ACC112 (cell line): ENCODE data around the gene ADCY7.

Experiments
- H2AFZ ChIP-seq: fragments of 200-600 bp; sonication (generic); one replicate; pipeline ENCODE4 v1.6.0; 2017; ENCODE audit warnings: antibody characterized with exemption, low read length; ENCODE audit not compliant: unreplicated experiment
- H3K27ac ChIP-seq: fragments of 200-600 bp; sonication (generic); 2 replicates; pipeline ENCODE4 v1.5.1; 2014; ENCODE audit warnings: low read depth, mild to moderate bottlenecking, antibody characterized with exemption, low read length, moderate library complexity
- H3K27me3 ChIP-seq: fragments of 200-600 bp; sonication (generic); 2 replicates; pipeline ENCODE4 v1.6.1; 2014; ENCODE audit warnings: mild to moderate bottlenecking, antibody characterized with exemption, low read length, moderate library complexity, mixed read lengths; ENCODE audit not compliant: insufficient read depth
- H3K36me3 ChIP-seq: fragments of 200-600 bp; sonication (generic); 2 replicates; pipeline ENCODE4 v1.6.1; 2016; ENCODE audit warnings: mild to moderate bottlenecking, antibody characterized with exemption, low read length, moderate library complexity, mixed read lengths; ENCODE audit not compliant: insufficient read depth
- H3K4me1 ChIP-seq: fragments of 200-600 bp; sonication (generic); one replicate; pipeline ENCODE4 v1.6.1; 2016; ENCODE audit warnings: low read length, mixed read lengths; ENCODE audit not compliant: insufficient read depth, unreplicated experiment, control insufficient read depth
- H3K4me3 ChIP-seq: fragments of 200-600 bp; sonication (generic); 2 replicates; pipeline ENCODE4 v1.5.1; 2014; ENCODE audit warnings: mild to moderate bottlenecking, low read depth, low read length
- H3K79me2 ChIP-seq: fragments of 200-600 bp; sonication (generic); one replicate; pipeline ENCODE4 v1.6.0; 2016; ENCODE audit warnings: low read length; ENCODE audit not compliant: control insufficient read depth, unreplicated experiment, insufficient read depth

The ADCY7 gene

DNA sequence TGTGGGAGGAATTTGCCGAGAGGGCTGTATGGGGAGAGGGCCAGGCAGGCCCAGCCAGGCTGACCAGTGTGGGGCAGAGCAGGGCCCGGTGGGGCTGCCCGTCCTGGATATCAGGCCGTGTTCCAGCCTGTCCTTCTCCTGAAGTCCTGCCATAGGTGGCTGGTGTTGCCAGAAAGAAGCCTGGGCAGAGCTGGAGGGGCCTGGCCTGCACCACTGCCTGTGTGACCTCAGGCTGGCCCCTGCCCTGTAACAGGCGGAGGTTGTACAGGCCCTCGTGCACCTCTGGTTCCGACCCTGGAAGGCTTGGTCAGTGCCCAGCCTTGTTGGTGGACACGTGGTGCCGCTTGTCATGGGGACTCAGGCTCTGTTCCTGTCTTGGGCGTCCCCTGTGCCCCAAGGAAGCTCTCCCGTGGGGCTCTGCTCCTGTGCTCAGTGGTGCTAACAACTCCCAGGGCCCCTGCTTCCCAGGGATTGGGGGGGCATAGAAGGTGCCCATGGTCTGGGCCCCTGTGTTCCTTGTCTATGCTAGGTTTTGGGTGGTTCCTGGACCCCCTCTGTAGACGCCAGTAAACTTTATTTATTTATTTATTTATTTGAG lies 33.3 kb downstream of the ADCY7 start:
- no peak overlapping the region for H2AFZ ChIP-seq
- H3K4me1 ChIP-seq: peaks cover 27% of the 10 kb centered on the region
- no peaks in the 10 kb centered on the region for H3K36me3 ChIP-seq
- H3K4me3 ChIP-seq: no peak overlapping the region
- H3K27me3 ChIP-seq: no peaks in the 10 kb centered on the region
- no peaks in the 10 kb centered on the region for H3K79me2 ChIP-seq
- no peak overlapping the region for H3K27ac ChIP-seq

DNA sequence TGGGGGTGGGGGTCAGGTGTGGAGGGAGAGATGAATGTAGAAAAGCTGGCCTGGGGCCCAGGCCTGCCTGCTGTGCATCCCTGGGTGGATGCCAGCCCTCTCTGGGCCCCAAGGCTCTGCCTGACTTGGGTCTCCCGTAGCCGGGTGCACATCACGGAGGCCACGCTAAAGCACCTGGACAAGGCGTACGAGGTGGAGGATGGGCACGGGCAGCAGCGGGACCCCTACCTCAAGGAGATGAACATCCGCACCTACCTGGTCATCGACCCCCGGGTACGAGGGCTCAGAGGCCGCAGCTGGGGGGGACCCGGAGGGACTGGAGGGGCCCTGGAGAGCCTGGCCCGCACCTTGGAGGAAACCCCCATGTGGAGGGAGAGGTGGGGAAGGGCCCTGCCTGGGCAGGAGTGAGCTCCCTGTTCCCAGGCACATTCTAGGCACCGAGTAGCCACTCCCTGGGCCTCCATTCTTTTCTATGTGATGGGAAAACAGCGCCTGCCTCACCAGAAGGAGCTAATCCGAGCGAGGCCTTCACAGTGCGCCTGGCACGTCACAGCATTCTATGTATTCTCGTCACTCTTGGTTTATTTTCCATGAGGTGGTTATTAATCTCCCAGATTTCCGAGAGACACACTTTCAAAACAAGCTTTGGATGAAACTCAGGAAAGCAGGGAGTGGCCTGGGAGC lies 34.7 kb downstream of the ADCY7 start:
- Histone ChIP-seq H3K4me3 (no peak overlapping the region), H3K79me2 (no peaks in the 10 kb centered on the region), H3K36me3 (no peaks in the 10 kb centered on the region), H3K4me1 (peaks cover 27% of the 10 kb centered on the region), H3K27ac (peak overlapping the region; percentile 61), H2AFZ (no peak overlapping the region), H3K27me3 (no peaks in the 10 kb centered on the region)

- no peaks in the 10 kb centered on the region for H3K79me2 ChIP-seq
- no peaks in the 10 kb centered on the region for H3K36me3 ChIP-seq
- no peaks in the 10 kb centered on the region for H3K27me3 ChIP-seq
- H3K4me3 ChIP-seq: no peak overlapping the region
- no peak overlapping the region for H2AFZ ChIP-seq
- H3K4me1 ChIP-seq: peaks cover 27% of the 10 kb centered on the region
- peak overlapping the region; percentile 61 for H3K27ac ChIP-seq
Observed at GRCh38 chr16:50301626-50302471, 35.5 kb downstream of the ADCY7 start.

- H2AFZ ChIP-seq: no peak overlapping the region
- no peak overlapping the region for H3K27ac ChIP-seq
- no peaks in the 10 kb centered on the region for H3K79me2 ChIP-seq
- no peaks in the 10 kb centered on the region for H3K27me3 ChIP-seq
- no peak overlapping the region for H3K4me3 ChIP-seq
- peaks cover 30% of the 10 kb centered on the region for H3K4me1 ChIP-seq
- no peaks in the 10 kb centered on the region for H3K36me3 ChIP-seq
Observed at GRCh38 chr16:50302472-50303005, 36.2 kb downstream of the ADCY7 start.

DNA sequence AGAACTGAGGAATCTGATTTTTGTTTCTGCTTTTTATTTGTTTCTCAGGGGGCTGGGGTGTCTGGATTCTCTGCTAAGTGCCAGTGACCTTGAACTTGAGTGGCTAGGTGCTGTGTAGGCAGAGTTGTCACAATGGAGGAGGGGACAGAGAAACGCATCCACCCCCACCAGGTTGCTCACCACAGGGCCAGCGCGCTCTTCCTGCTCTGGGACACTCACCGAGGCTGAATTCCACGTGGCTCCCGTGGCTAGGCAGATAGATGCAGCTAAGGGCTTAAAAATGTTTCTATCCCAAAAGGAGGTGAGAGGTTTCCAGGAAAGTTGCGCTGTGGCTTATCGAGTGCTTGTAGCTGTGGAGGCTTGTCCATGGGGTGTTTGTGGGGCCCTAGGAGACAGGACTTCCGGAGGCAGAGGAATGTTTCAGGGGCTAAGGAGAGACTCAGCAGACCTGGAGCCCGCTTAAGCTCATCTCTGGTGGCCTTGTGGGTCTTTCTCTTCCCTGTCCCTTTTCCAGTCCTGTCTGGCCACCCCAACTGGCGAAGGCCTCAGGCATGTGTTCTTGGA lies 36.8 kb downstream of the ADCY7 start:
- H3K36me3 ChIP-seq: no peaks in the 10 kb centered on the region
- H3K79me2 ChIP-seq: no peaks in the 10 kb centered on the region
- H3K27ac ChIP-seq: peak overlapping the region; percentile 36; the same call in 1 of the 2 replicates
- H3K4me1 ChIP-seq: peaks cover 33% of the 10 kb centered on the region
- no peak overlapping the region for H3K4me3 ChIP-seq
- no peak overlapping the region for H2AFZ ChIP-seq
- H3K27me3 ChIP-seq: no peaks in the 10 kb centered on the region

GRCh38 chr16:50303605-50304466 lies 37.5 kb downstream of the ADCY7 start:
- no peaks in the 10 kb centered on the region for H3K79me2 ChIP-seq
- H2AFZ ChIP-seq: no peak overlapping the region
- H3K4me1 ChIP-seq: peaks cover 33% of the 10 kb centered on the region
- H3K27ac ChIP-seq: peak overlapping the region; percentile 36; the same call in 1 of the 2 replicates
- H3K27me3 ChIP-seq: no peaks in the 10 kb centered on the region
- 0 out of 2 replicates have a peak, but pooled peaks cover 3% of the 10 kb centered on the region for H3K36me3 ChIP-seq
- no peak overlapping the region for H3K4me3 ChIP-seq

- no peaks in the 10 kb centered on the region for H3K27me3 ChIP-seq
- 0 out of 2 replicates have a peak, but pooled peaks cover 3% of the 10 kb centered on the region for H3K36me3 ChIP-seq
- no peaks in the 10 kb centered on the region for H3K79me2 ChIP-seq
- peaks cover 33% of the 10 kb centered on the region for H3K4me1 ChIP-seq
- H2AFZ ChIP-seq: no peak overlapping the region
- peak overlapping the region; percentile 29; the same call in 1 of the 2 replicates for H3K27ac ChIP-seq
- H3K4me3 ChIP-seq: no peak overlapping the region
Observed at GRCh38 chr16:50304467-50305440, 38.4 kb downstream of the ADCY7 start.

- Histone ChIP-seq H3K4me1 (peaks cover 33% of the 10 kb centered on the region), H3K79me2 (no peaks in the 10 kb centered on the region), H3K27me3 (no peaks in the 10 kb centered on the region), H2AFZ (no peak overlapping the region), H3K27ac (no peak overlapping the region), H3K36me3 (0 out of 2 replicates have a peak, but pooled peaks cover 3% of the 10 kb centered on the region), H3K4me3 (no peak overlapping the region)
Observed at GRCh38 chr16:50305441-50306061, 39.2 kb downstream of the ADCY7 start.

- Histone ChIP-seq H3K4me3 (no peak overlapping the region), H3K4me1 (peaks cover 28% of the 10 kb centered on the region)
Observed at GRCh38 chr16:50306287-50306686, 39.9 kb downstream of the ADCY7 start.

More at GRCh38 chr16:50306287-50306686, 39.9 kb downstream of the ADCY7 start:
- no peak overlapping the region for H2AFZ ChIP-seq
- H3K79me2 ChIP-seq: no peaks in the 10 kb centered on the region
- H3K36me3 ChIP-seq: 0 out of 2 replicates have a peak, but pooled peaks cover 3% of the 10 kb centered on the region
- H3K27me3 ChIP-seq: no peaks in the 10 kb centered on the region
- no peak overlapping the region for H3K27ac ChIP-seq
